ENCODE data around the gene HEXIM1.
A peak's percentile ranks its signal among the peaks of the same experiment; 100 is the strongest.

HEXIM1 gene

DNA sequence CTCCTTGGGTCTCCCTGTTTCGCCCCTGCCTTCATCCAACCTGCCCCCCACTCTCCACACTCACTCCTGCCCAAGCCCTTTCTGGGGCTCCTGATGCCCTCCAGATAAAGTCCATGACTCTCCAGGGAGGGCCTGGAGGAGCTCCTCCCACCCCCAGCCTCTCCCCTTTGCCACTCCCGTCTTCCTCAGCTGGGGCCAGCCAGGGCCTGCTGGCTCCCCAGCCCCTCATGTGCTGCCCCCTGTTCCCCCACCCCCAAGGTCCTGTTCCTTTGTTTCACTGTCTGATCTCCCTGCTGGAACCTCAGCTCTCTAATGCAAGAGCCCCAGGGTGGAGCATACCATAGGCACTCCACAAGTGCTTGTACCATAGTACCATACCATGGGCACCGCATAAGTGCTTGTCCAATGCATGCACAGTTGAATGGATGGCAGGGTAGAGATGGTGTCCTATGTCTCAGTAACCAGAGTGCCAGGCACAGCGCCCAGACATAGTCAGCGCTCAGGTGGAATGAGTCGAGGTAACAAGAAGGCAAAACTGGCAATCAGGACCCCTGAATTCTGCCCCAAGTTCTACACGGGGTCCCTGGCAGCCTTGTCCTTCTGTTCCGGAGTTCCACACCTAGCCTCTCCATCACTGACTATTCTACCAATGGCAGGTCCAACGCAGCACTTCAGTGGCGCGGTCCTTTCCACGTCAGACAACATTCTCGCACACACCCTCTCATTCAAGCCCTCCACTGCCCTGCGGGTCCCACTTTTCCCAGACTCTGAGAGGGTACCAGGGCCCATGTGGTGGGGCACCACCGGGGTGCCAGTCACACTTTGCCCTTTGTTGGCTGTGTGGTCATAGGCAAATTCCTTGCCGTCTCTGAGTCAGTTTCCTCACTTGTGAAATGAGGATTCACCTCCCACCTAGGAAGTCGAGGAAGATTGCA, 17.3 kb upstream of the HEXIM1 start:
- DNase-seq, result no peak

- DNase-seq, result no peak
Measured at GRCh38 chr17:45131616-45132319, 16.5 kb upstream of the HEXIM1 start.

DNA sequence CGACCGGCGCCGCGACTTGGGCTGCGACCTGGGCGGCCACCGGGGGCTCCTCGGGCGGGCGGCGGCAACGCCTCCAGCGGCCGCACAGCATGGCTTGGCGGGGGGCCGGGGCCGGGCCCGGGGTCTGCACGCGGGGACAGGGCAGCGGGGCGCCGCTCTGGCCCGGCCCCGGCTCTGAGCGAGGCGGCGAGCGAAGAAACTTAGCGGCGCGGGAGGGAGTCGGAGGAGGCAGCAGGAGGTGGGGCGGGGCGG, 16.0 kb upstream of the HEXIM1 start, which contains the start of gene PLCD3:
Gene PLCD3, minus strand, starts transcription at position 196 of the 252 bp plus-strand sequence. Its CDS starts 105 bp downstream, at position 91.
- no peak for DNase-seq

DNA sequence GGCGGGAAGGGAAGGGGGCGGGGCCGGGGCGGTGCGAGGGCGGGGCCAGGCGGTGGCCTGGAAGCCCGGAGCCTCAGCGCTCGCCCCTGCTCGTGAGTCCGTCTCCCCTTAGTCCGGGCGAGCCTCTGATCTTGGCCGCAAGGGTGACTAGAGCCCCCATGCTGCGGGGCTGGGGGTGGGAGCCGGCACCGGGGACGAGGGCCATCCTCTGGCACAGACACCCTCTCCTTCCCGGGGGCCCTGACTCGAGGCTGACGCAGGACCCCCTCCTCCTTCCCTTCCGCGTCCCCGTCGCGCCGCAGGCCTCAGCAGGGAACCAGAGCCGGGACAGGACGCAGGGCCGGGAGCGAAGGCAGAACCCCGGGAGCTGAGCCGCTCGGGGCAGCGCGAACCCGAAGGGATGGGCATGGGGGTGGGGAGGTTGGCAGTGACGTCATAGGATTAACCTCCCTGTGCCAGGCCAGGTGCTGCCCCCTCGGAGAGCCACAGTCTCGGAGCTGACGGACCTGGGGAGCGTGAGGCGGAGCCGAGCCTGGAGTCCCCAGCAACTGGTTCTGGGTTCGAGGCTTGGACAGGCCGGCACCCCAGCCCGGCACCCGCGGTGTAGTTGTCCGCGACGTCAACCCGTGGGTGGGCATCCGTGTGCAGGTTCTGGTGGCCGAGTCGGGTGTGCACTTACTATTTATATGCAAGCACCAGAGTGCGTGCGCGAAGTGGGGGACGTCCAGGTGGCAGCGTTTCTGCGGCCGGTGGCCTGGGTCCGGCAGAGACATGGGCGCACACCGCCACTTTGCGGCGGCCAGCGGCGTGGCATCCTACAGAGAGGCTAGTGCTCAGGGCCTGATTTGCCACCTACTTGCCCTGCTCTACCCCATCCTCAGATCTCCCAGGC, 15.5 kb upstream of the HEXIM1 start:
- DNase-seq, result no peak

DNA sequence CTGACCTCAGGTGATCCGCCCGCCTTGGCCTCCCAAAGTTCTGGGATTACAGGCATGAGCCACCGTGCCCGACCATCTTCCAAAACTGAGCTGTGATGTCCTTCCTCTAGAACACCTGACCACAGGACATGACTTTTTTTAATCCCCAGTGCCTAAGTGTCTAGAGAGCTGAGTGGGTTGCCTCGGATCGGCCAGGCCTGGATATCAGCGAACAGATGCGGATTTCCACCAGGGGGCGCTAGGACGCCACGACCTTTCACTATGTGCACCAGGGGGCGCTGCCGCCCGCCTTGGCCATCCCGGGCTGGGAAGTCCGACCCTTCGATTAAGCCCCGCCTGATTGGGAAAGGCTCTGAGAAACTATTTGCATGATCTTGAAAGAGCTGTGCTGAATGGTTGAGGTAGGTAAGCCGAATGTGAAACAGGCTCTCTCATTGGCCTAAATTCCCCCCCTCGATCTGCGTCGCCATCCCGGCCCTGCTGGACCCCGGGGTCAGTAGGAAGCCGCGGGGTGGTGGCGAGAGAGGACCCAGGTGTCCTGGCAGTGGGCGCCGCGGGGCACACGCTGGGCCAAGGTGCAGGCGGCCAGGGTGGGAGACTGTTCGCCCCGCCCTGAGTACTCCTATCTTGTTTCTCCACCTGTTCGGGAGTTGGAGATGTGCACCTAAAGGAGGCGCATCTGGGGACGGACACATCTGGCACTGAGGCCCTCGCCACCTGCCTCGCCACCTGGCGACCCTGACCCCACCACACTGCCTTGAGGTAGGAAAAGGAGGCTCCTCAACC, 12.9 kb upstream of the HEXIM1 start, which contains the start of gene ACBD4:
Gene ACBD4, plus strand, starts transcription at position 496 of the 786 bp plus-strand sequence. CDS start 458 bp downstream, outside the sequence.
- DNase-seq, result peak; percentile 69

DNA sequence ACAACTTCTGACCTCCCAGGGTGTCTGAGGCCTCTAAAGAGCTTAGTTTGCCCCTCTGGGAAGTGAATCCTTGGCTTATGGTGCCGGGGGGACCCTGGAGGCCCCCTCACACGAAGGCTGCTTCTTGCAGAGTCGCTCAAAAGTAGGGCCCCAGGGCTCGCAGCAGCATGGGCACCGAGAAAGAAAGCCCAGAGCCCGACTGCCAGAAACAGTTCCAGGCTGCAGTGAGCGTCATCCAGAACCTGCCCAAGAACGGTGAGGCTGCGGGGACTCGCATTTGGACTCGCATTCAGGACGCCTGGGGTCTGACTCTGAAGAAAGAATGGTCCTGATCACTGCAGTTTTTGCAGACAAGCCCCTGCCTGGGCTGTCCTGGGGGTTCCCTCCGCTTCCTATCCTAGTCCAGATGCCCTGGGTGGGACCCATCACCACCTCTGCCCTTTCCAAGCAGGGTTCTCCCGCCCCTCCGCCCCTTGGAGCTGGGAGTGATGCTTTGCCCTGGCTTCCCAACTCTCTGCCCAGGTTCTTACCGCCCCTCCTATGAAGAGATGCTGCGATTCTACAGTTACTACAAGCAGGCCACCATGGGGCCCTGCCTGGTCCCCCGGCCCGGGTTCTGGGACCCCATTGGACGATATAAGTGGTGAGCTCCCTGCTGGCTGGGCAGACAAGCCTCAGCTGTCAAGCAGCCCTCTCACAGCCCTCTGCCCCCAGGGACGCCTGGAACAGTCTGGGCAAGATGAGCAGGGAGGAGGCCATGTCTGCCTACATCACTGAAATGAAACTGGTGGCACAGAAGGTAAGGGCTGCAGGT, 12.1 kb upstream of the HEXIM1 start:
- no peak for DNase-seq

- DNase-seq, result no peak
Measured at GRCh38 chr17:45136846-45137560, 11.3 kb upstream of the HEXIM1 start.

GRCh38 chr17:45137561-45138305, 10.5 kb upstream of the HEXIM1 start:
- no peak for DNase-seq

DNA sequence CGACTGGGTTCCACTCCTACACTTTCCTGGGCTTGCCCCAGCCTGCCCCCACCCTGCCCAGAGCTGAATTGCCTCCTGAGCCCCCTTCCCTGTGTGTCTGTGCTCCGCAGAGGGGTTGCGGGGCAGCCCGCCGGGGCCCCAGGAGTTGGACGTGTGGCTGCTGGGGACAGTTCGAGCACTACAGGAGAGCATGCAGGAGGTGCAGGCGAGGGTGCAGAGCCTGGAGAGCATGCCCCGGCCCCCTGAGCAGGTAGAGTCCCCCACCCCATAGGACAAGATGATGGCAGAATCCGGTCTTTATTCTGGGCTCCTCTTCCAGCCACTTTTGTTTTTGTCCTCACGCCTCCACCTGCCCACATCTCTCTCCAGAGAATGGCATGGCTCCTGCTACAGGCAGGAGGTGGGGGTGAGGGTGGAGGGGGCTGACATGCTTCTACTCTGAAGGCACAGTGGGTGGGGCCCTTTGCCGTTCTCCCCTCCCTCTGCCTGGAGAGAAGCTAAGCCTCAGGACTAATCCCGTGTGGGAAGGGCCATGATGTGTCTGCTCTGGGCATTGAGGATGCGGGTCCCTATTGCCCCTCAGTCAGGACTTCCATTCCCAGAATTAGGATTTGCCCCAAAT, 9.3 kb upstream of the HEXIM1 start:
- no peak for DNase-seq

DNA sequence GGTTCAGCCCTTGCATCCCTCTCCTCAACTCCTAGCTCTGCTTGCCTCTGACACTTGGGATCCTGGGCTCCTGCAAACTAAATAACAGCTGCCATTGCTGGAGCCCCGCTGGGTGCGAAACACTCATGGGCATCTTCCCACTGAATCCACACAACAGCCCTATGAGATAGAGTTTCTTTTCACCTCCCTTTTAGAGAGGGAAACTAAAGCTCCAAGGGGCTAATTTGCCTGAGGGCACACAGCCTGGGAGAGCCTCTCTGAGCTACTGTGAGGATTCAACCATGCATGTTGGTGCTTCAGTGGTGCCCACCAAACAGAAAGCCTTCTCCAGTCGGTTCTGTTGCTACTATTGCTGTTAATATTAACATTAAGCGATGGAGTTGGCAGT, 8.7 kb upstream of the HEXIM1 start:
- no peak for DNase-seq

DNA sequence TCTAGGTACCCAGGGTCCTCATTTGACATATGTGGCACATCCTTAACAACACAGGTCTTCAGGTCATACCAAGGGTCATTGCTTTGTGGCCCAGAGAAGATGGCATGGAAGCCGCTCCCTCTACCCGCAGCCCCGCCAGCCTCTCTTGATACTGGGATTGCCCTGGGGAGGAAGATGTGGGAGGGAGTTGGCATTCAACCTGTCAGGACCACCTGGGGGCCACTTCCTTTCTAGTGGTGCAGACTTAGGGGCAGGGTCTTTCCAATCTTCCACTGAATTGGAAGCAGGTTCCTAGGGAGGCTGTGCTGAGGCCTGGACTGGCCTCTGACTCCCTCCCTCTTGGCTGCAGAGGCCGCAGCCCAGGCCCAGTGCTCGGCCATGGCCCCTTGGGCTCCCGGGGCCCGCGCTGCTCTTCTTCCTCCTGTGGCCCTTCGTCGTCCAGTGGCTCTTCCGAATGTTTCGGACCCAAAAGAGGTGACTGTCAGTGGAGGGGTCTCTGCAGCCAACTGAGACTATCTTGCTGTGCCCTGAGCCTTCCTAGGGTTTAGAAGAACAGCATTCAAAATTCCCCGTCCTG, 5.1 kb upstream of the HEXIM1 start:
- DNase-seq, result no peak

DNA sequence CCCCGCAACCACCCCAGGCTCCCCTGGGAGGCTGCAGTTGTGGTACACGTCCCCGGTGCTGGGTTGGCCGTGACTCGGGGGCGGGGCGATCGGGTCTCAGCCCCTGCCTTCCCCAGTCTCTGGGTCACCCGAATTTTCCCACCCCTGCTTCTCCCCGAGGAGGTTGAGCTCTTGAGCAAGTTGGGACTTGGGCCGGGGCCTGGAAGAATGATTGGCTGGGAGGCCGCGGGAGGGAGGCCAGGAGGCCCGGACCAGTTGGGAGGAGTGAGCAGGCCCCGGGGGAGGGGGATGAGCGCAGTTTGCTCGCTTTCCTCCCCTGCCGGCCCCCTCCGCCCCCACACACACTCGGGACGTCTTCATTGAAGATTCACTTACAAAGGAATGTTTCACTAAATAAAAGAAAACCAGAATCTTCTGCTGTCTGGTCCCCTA, 4.5 kb upstream of the HEXIM1 start:
- DNase-seq, result no peak

- no peak for DNase-seq
Measured at GRCh38 chr17:45144199-45145034, 3.9 kb upstream of the HEXIM1 start.

DNA sequence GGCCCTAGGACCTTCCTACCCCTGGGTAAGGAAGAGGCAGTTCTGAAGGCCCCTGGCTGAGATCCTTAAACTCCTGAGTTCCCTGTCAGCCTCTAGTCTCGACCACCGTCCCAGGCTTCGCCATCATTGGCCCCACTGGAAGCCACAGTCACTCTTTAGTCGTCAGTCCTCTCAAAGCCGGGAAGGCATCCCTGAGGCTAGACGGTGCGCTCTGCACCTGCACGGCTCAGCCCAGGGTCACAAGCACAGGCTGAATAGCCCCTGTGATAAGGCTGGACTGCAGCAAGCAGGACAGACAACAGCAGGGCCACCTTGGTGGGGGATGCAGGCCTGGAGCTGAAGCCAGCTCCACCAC, 3.3 kb upstream of the HEXIM1 start:
- DNase-seq, result no peak

- no peak for DNase-seq
Measured at GRCh38 chr17:45146166-45146565, 2.1 kb upstream of the HEXIM1 start.

GRCh38 chr17:45146592-45146889, 1.7 kb upstream of the HEXIM1 start:
- no peak for DNase-seq

GRCh38 chr17:45146890-45147580, 1.2 kb upstream of the HEXIM1 start:
- no peak for DNase-seq
